GM12864 (cell line): ENCODE measurements around the gene ANKRD34C.

Experiments
- DNase-seq: peaks from one replicate; pipeline ENCODE4 v3.0.0-alpha.2; 2011; ENCODE audit warnings: low read depth
- H3K4me3 ChIP-seq: 2 replicates; pipeline ENCODE4 v1.5.1; 2011; ENCODE audit warnings: mild to moderate bottlenecking, low read depth, low read length, control low read depth
- TF ChIP-seq, protein P1 (sequence below): IDR thresholded peaks from 2 replicates; pipeline ENCODE4 v1.5.1; 2011; ENCODE audit warnings: low read depth, mild to moderate bottlenecking, moderate library complexity, low read length, control low read depth, inconsistent platforms; ENCODE audit errors: missing control alignments

ANKRD34C gene

DNA sequence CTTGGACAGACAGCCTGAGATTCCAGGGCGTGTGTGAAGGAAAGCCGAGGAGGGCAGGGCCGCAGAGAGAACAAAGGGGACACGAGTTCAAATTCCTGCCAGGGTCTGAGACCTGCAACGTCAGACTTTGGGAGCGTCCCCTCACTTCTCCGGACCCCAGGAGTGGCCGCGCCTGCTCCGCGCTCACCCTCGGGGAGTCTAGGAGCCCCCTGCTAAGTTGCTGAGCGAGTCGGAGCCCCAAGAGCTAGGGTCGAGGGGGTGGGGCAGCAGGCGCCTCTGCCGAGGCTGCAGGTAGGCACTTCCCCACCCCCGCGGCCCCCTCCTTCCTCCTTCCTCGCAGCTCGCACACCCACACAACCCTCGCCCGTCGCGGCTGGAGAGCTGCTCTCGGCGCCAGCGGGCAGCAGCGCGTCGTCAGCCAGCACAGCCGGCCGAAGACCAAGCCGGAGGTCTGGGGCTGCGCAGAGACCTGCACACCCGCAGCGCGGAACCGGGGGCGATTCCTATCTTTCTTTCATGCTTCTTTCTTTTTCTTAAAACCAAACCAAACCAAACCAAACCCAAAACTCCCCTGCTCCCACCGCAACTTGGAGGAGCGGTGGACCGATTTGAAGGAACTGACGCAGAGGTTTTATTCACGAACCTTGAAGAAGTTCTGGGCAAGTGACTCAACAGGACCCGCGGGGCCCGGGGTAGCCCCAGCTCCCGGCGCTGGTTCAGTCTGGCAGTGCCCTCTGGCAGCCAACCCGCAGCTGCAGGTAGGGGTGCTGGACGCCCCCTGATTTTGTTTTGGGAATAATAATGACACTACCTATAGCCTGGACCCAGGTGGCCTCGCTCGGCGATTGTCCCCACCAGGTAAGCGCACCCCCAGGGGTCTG, at the start of gene ANKRD34C:
Gene ANKRD34C, plus strand, starts transcription at position 352 of the 881 bp plus-strand sequence. CDS start 10,563 bp downstream, outside the sequence.
- TF ChIP-seq, protein P1, sequence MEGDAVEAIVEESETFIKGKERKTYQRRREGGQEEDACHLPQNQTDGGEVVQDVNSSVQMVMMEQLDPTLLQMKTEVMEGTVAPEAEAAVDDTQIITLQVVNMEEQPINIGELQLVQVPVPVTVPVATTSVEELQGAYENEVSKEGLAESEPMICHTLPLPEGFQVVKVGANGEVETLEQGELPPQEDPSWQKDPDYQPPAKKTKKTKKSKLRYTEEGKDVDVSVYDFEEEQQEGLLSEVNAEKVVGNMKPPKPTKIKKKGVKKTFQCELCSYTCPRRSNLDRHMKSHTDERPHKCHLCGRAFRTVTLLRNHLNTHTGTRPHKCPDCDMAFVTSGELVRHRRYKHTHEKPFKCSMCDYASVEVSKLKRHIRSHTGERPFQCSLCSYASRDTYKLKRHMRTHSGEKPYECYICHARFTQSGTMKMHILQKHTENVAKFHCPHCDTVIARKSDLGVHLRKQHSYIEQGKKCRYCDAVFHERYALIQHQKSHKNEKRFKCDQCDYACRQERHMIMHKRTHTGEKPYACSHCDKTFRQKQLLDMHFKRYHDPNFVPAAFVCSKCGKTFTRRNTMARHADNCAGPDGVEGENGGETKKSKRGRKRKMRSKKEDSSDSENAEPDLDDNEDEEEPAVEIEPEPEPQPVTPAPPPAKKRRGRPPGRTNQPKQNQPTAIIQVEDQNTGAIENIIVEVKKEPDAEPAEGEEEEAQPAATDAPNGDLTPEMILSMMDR: no peak
- H3K4me3 ChIP-seq: no peak within 1 kb of the TSS
- no peak for DNase-seq

DNA sequence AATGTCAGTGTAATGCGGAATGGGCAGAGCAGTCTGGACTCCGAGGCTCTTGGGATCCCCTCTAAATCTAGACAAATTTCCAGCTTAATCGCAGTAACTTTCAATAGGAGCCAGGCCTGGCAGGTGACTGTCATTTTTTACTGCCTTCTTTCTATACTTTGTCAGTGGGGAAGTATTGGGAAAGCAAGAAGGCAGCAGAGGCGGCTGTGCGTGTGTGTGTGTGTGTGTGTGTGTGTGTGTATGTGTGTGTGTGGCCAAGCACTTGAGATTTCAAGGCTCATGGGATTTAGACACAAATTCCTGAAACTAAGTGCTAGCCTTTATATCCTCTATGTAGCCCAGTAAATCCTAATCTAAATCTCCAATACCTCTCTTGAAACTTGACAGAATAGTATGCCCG, 49.3 kb upstream of the ANKRD34C start:
- TF ChIP-seq, protein P1: no peak
- no peak for DNase-seq
- H3K4me3 ChIP-seq: no peak overlapping the region

DNA sequence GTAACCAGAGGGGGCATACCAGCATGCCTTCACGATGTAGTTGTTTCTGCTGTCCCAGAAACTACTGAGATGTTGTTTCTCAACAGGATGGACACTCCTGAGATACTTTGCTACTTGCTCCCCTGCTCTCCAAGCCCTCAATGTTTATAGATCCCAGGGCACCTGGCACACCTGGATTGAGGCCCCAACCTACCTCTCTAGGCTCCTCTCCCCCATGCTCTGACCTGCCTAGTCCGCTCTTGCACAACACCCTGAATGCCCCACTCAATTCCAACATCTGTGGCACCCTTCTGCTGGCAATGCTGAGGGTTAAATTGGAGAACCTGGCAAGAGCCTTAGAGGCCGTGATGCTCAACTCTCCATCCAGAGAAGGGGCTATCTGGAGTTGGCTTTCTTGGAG, 42.5 kb upstream of the ANKRD34C start:
- no peak for DNase-seq
- TF ChIP-seq, protein P1: no peak

DNA sequence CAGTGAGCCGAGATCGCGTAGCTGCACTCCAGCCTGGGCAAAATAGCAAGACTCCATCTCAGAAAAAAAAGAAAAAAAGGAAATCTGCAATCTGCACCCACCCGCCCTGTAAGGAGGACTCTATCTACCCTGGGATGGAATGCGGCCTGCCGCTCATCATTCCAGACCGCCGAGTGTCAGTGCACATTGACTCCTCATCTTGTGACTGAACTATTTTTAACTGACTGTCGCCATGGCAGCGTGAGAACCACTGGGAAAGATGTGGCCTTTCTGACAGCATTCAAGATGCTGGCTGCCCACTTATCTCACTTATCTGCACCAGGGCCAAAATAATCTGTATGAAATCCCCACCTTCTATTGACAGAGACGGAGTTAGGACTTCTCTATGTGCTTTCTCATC, 38.8 kb upstream of the ANKRD34C start:
- TF ChIP-seq, protein P1: no peak
- H3K4me3 ChIP-seq: no peak overlapping the region
- DNase-seq: no peak

More for the DNA sequence above, 42.5 kb upstream of the ANKRD34C start:
- H3K4me3 ChIP-seq: no peak overlapping the region

DNA sequence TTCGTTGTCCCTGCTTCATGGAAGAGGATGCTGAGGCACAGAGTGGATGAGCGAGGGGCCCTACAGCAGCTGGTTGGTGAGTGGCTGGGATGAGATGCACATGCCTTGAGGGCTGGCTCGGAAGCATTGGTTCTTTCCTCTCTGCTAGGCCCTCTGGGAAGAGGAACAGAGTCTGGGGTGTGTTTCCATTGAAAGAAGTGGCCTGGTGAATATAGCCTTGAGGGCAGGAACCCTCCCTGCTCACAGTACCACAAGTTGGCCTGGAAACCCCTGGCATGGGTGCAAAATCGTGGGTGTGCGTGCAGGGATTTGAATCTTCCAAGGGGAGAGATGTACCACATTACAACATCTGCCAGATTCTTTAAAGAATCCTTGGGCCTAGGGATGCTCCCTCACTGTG, 37.6 kb upstream of the ANKRD34C start:
- TF ChIP-seq, protein P1: no peak
- no peak for DNase-seq
- no peak overlapping the region for H3K4me3 ChIP-seq

DNA sequence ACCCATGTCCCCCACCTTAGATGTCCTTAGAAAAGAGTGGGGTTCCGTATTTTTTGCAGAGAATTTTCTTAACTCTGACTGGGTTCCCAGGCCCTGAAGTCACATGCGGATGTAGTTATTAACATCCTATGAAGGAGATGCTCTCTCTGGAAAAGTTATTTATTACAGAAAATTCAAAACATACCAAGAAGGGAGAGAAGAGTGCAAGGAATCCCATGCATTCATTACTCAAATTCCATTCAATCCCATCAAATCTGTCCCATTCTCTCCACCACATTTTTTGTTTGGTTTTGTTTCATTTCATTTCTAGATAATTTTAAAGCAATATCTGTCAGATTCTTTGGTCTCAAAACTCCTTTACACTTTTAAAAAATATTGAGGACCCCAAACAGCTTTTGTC, 34.3 kb upstream of the ANKRD34C start:
- no peak for DNase-seq
- H3K4me3 ChIP-seq: no peak overlapping the region
- TF ChIP-seq, protein P1: no peak

DNA sequence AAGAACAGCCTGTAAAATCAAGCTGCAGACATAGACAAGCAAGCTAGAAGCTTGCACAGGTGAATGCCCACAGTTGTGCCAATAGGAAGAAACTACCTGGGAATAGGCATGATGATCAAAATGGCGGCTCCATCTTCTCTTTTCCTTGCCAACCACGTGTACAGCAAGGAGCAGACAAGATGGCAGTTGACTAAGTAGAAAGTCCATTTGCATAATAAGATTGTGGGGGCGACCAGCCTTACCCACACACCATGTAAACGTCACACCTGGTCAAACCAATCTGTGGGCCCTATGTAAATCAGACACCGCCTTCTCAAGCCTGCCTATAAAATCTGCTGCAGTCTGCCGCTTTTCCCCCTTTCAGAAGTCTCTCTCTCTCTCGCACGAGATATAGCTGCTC, 25.1 kb upstream of the ANKRD34C start:
- TF ChIP-seq, protein P1: no peak
- no peak for DNase-seq

More for the DNA sequence above, 25.1 kb upstream of the ANKRD34C start:
- H3K4me3 ChIP-seq: no peak overlapping the region
